Measurements from ENCODE around the gene FANCC. TPM values are rescaled to one million over a fixed set of nuclear protein-coding genes. Genes with fewer than 3 reads are reported as not detected.

The FANCC gene
- total RNA-seq, 2 experiments from 2014 or later = 5.7 to 6.3 TPM

GRCh38 chr9:95086564-95086955 is 230.9 kb downstream of the FANCC start:
- Histone ChIP-seq H3K4me1 (ENCODE audit: insufficient read depth, low read length) (no peaks in the 10 kb centered on the region), H3K9me3 (ENCODE audit: control insufficient read depth in 1 of 2, insufficient read depth in 1 of 2, low read length in 2 of 2) (no peaks in the 10 kb centered on the region), H3K27ac (ENCODE audit: low read depth in 1 of 2, low read length in 2 of 2) (no peak overlapping the region), H3K4me3 (ENCODE audit: low read length) (no peak overlapping the region), H3K36me3 (ENCODE audit: insufficient read depth, low read length) (no peaks in the 10 kb centered on the region), H3K27me3 (ENCODE audit: control insufficient read depth in 1 of 2, insufficient read depth in 2 of 2, low read length in 2 of 2) (no peaks in the 10 kb centered on the region)
- Mint-ChIP-seq H3K4me1 (ENCODE audit: low read depth) (no peaks in the 10 kb centered on the region), H3K27me3 (no peaks in the 10 kb centered on the region), H3K27ac (no peak overlapping the region), H3K36me3 (ENCODE audit: low read depth) (peaks cover 10% of the 10 kb centered on the region), H3K9me3 (no peaks in the 10 kb centered on the region), H3K4me3 (no peak overlapping the region)
- ATAC-seq (ENCODE audit: poor library complexity) (no peak), DNase-seq (no peak)
- intact Hi-C loops (cut with DNase I, micrococcal nuclease) = no loop called here
- ChIA-PET POLR2A (no interaction called here), CTCF (no interaction called here)
- no peak for TF ChIP-seq CTCF (IDR thresholded peaks at IDR 0.05)

- Mint-ChIP-seq H3K36me3 (ENCODE audit: low read depth) (peaks cover 10% of the 10 kb centered on the region), H3K4me1 (ENCODE audit: low read depth) (no peaks in the 10 kb centered on the region), H3K27me3 (no peaks in the 10 kb centered on the region), H3K9me3 (no peaks in the 10 kb centered on the region), H3K4me3 (no peak overlapping the region), H3K27ac (no peak overlapping the region)
- H3K9me3 ChIP-seq (ENCODE audit: control insufficient read depth in 1 of 2, insufficient read depth in 1 of 2, low read length in 2 of 2) = no peaks in the 10 kb centered on the region
- ChIA-PET POLR2A (no interaction called here), CTCF (no interaction called here)
- no peaks in the 10 kb centered on the region for H3K4me1 ChIP-seq (ENCODE audit: insufficient read depth, low read length)
- no peaks in the 10 kb centered on the region for H3K36me3 ChIP-seq (ENCODE audit: insufficient read depth, low read length)
- H3K27me3 ChIP-seq (ENCODE audit: control insufficient read depth in 1 of 2, insufficient read depth in 2 of 2, low read length in 2 of 2) = no peaks in the 10 kb centered on the region
- intact Hi-C loops (cut with DNase I, micrococcal nuclease) = no loop called here
- TF ChIP-seq CTCF (IDR thresholded peaks at IDR 0.05) = no peak
- DNase-seq (no peak), ATAC-seq (ENCODE audit: poor library complexity) (no peak)
- H3K27ac ChIP-seq (ENCODE audit: low read depth in 1 of 2, low read length in 2 of 2) = no peak overlapping the region
- H3K4me3 ChIP-seq (ENCODE audit: low read length) = no peak overlapping the region
Measured at GRCh38 chr9:95085861-95086563, 231.5 kb downstream of the FANCC start.

- TF ChIP-seq CTCF (IDR thresholded peaks at IDR 0.05) = no peak
- DNase-seq = no peak
- H3K36me3 ChIP-seq (ENCODE audit: insufficient read depth, low read length) = no peaks in the 10 kb centered on the region
- no peak overlapping the region for H3K4me3 ChIP-seq (ENCODE audit: low read length)
- CTCF ChIA-PET = no interaction called here
- POLR2A ChIA-PET = no interaction called here
- H3K27ac ChIP-seq (ENCODE audit: low read depth in 1 of 2, low read length in 2 of 2) = no peak overlapping the region
- Mint-ChIP-seq H3K27me3 (no peaks in the 10 kb centered on the region), H3K36me3 (ENCODE audit: low read depth) (peaks cover 10% of the 10 kb centered on the region), H3K9me3 (no peaks in the 10 kb centered on the region), H3K27ac (no peak overlapping the region), H3K4me1 (ENCODE audit: low read depth) (no peaks in the 10 kb centered on the region), H3K4me3 (no peak overlapping the region)
- H3K9me3 ChIP-seq (ENCODE audit: control insufficient read depth in 1 of 2, insufficient read depth in 1 of 2, low read length in 2 of 2) = no peaks in the 10 kb centered on the region
- ATAC-seq (ENCODE audit: poor library complexity) = no peak
- no peaks in the 10 kb centered on the region for H3K4me1 ChIP-seq (ENCODE audit: insufficient read depth, low read length)
- intact Hi-C loops (cut with DNase I, micrococcal nuclease) = no loop called here
- H3K27me3 ChIP-seq (ENCODE audit: control insufficient read depth in 1 of 2, insufficient read depth in 2 of 2, low read length in 2 of 2) = no peaks in the 10 kb centered on the region
Measured at GRCh38 chr9:95085036-95085770, 232.3 kb downstream of the FANCC start.
